ENCODE results near the gene SLC27A4.
"Not testable (repeated sequence)": the region's sequence is repeated elsewhere in the genome, so short reads cannot be mapped to it uniquely, and the experiment has no call there.

The SLC27A4 gene

GRCh38 chr9:128324401-128324800 is 15.9 kb upstream of the SLC27A4 start:
- DNase-seq (ENCODE audit: low read depth): no peak

GRCh38 chr9:128325629-128326028 is 14.7 kb upstream of the SLC27A4 start:
- DNase-seq (ENCODE audit: low read depth): no peak

GRCh38 chr9:128333451-128333869 is 6.9 kb upstream of the SLC27A4 start:
- DNase-seq (ENCODE audit: low read depth): no peak

GRCh38 chr9:128335161-128335560 is 5.2 kb upstream of the SLC27A4 start:
- no peak for DNase-seq (ENCODE audit: low read depth)

- no peak for DNase-seq (ENCODE audit: low read depth)
Observed at GRCh38 chr9:128335914-128336313, 4.4 kb upstream of the SLC27A4 start.

GRCh38 chr9:128337936-128338335 is 2.4 kb upstream of the SLC27A4 start:
- DNase-seq (ENCODE audit: low read depth): no peak

- DNase-seq (ENCODE audit: low read depth): not testable (repeated sequence)
Observed at GRCh38 chr9:128338852-128339614, 1.3 kb upstream of the SLC27A4 start.

GRCh38 chr9:128340691-128341434 is 536 bp downstream of the SLC27A4 start:
- no peak for DNase-seq (ENCODE audit: low read depth)

GRCh38 chr9:128341435-128341849 is 1.1 kb downstream of the SLC27A4 start:
- DNase-seq (ENCODE audit: low read depth): peak; percentile 76

GRCh38 chr9:128342971-128343680 is 2.8 kb downstream of the SLC27A4 start:
- no peak for DNase-seq (ENCODE audit: low read depth)

- no peak for DNase-seq (ENCODE audit: low read depth)
Observed at GRCh38 chr9:128343855-128344254, 3.5 kb downstream of the SLC27A4 start.

GRCh38 chr9:128344931-128345605 is 4.7 kb downstream of the SLC27A4 start:
- DNase-seq (ENCODE audit: low read depth): no peak

GRCh38 chr9:128349125-128349524 is 8.8 kb downstream of the SLC27A4 start:
- DNase-seq (ENCODE audit: low read depth): no peak

- DNase-seq (ENCODE audit: low read depth): no peak
Observed at GRCh38 chr9:128349772-128350171, 9.4 kb downstream of the SLC27A4 start.

- DNase-seq (ENCODE audit: low read depth): no peak
Observed at GRCh38 chr9:128355451-128355850, 15.1 kb downstream of the SLC27A4 start.

GRCh38 chr9:128358090-128358489 is 17.8 kb downstream of the SLC27A4 start:
- no peak for DNase-seq (ENCODE audit: low read depth)

GRCh38 chr9:128358861-128359260 is 18.5 kb downstream of the SLC27A4 start:
- DNase-seq (ENCODE audit: low read depth): peak; percentile 30

GRCh38 chr9:128360826-128361225 is 20.5 kb downstream of the SLC27A4 start:
- DNase-seq (ENCODE audit: low read depth): no peak

GRCh38 chr9:128361296-128361985 is 21.1 kb downstream of the SLC27A4 start:
- no peak for DNase-seq (ENCODE audit: low read depth)

GRCh38 chr9:128361986-128362646 is 21.8 kb downstream of the SLC27A4 start:
- DNase-seq (ENCODE audit: low read depth): peak; percentile 87

- no peak for DNase-seq (ENCODE audit: low read depth)
Observed at GRCh38 chr9:128362774-128363173, 22.4 kb downstream of the SLC27A4 start.
